ENCODE measurements around the gene LARP4.

- TF ChIP-seq CTCF (tag by site-specific recombination; IDR thresholded peaks at IDR 0.05), result no peak
- TF ChIP-seq ZNF501 (tag by site-specific recombination; IDR thresholded peaks at IDR 0.05), result no peak
- no peak for TF ChIP-seq ZNF555 (tag by site-specific recombination; conservative IDR thresholded peaks at IDR 0.05)
- no peak for TF ChIP-seq RBAK (tag by site-specific recombination; IDR thresholded peaks at IDR 0.05)
These were observed 123.9 kb downstream of the LARP4 start for GRCh38 chr12:50524621-50525020.

Data from HEK293 (cell line).